ENCODE data around the gene ERCC4.

The ERCC4 gene

DNA sequence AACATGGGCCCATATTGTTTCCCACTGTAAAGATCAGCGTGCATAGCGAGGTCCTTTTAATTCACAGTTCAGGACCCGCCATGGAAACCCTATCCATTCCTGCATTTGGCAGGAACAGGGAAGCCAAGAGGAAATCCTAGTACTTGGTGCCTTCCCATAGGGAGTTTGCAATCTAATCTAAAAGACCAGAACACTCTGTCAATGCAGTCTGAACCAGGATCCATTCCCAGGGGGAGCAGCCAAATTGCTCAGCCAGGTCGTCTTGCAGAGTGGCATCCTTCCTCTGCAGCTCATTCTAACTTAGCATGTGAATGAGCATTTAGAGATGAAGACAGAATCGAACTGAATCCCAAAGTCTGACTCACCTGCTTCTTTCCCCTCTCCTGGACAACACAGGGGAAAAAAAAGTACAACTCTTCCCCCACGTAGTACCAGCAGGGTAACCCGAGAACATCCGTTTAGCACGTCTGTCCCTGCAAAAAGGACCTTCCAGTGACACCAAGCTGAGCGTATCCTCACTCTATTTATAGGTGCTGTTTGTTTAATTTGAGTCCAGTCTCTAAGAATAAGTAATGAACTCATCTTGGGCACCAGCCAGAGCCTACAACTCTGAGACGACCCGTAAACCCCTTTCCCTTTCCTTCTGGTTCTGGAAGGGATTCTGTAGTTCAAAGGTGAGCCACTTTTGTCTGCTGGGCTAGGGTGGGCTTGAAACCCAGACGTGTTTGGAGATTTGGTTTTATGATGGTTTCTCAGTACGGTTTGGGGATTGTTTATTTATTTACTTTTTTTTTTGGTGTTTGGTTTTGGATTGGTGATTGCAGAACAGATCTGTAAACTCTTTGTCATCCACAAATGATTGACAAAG is 74.5 kb downstream of the ERCC4 start:
- no peaks in the 10 kb centered on the region for H3K27me3 ChIP-seq (ENCODE audit: insufficient read depth, low read length)

GRCh38 chr16:13995194-13995593 is 75.2 kb downstream of the ERCC4 start:
- Histone ChIP-seq H3K4me3 (ENCODE audit: low read length) (no peak overlapping the region), H3K9me3 (ENCODE audit: insufficient read depth, low read depth, low read length) (no peaks in the 10 kb centered on the region), H3K27ac (ENCODE audit: low read depth, low read length) (no peak overlapping the region), H3K27me3 (ENCODE audit: insufficient read depth, low read length) (no peaks in the 10 kb centered on the region), H3K9ac (ENCODE audit: low read depth, low read length) (no peak overlapping the region), H3K4me1 (ENCODE audit: insufficient read depth, low read length) (peaks cover 6% of the 10 kb centered on the region), H3K36me3 (ENCODE audit: insufficient read depth, low read length) (no peaks in the 10 kb centered on the region)
- WGBS = 100% methylated on average over 1 of the region's 1 CpG

More for the DNA sequence above, 74.5 kb downstream of the ERCC4 start:
- Histone ChIP-seq H3K36me3 (ENCODE audit: insufficient read depth, low read length) (no peaks in the 10 kb centered on the region), H3K27ac (ENCODE audit: low read depth, low read length) (no peak overlapping the region), H3K4me1 (ENCODE audit: insufficient read depth, low read length) (peaks cover 6% of the 10 kb centered on the region; the same call in 1 of the 2 replicates), H3K9ac (ENCODE audit: low read depth, low read length) (no peak overlapping the region), H3K4me3 (ENCODE audit: low read length) (no peak overlapping the region), H3K9me3 (ENCODE audit: insufficient read depth, low read depth, low read length) (no peaks in the 10 kb centered on the region)
- 62% methylated on average over 14 of the region's 14 CpGs for WGBS

- no peaks in the 10 kb centered on the region for H3K9me3 ChIP-seq (ENCODE audit: insufficient read depth, low read depth, low read length)
- H3K27me3 ChIP-seq (ENCODE audit: insufficient read depth, low read length) = no peaks in the 10 kb centered on the region
- H3K27ac ChIP-seq (ENCODE audit: low read depth, low read length) = no peak overlapping the region
- no peak overlapping the region for H3K9ac ChIP-seq (ENCODE audit: low read depth, low read length)
- H3K4me3 ChIP-seq (ENCODE audit: low read length) = no peak overlapping the region
- H3K36me3 ChIP-seq (ENCODE audit: insufficient read depth, low read length) = no peaks in the 10 kb centered on the region
- WGBS = 92% methylated on average over 11 of the region's 11 CpGs
- H3K4me1 ChIP-seq (ENCODE audit: insufficient read depth, low read length) = peaks cover 6% of the 10 kb centered on the region
These were observed 76.9 kb downstream of the ERCC4 start for GRCh38 chr16:13996778-13997288.

DNA sequence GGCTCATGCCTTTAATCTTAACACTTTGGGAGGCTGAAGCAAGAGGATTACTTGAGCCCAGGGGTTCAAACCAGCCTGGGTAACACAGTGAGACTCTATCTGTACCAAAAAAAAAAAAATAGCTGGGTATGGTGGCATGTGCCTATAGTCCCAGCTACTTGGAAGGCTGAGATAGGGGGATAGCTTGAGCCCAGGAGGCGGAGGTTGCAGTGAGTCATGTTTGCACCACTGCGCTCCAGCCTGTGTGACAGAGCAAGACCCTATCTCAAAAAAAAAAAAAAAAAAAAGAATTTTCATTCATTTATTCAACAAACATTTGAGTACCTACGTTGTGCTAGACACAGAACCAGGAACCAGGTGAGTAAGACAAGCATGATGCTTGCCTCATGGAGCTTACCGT is 77.6 kb downstream of the ERCC4 start:
- Histone ChIP-seq H3K4me3 (ENCODE audit: low read length) (no peak overlapping the region), H3K27me3 (ENCODE audit: insufficient read depth, low read length) (no peaks in the 10 kb centered on the region), H3K9ac (ENCODE audit: low read depth, low read length) (no peak overlapping the region), H3K4me1 (ENCODE audit: insufficient read depth, low read length) (peaks cover 10% of the 10 kb centered on the region), H3K36me3 (ENCODE audit: insufficient read depth, low read length) (no peaks in the 10 kb centered on the region), H3K27ac (ENCODE audit: low read depth, low read length) (no peak overlapping the region), H3K9me3 (ENCODE audit: insufficient read depth, low read depth, low read length) (no peaks in the 10 kb centered on the region)
- WGBS = 86% methylated on average over 4 of the region's 4 CpGs

DNA sequence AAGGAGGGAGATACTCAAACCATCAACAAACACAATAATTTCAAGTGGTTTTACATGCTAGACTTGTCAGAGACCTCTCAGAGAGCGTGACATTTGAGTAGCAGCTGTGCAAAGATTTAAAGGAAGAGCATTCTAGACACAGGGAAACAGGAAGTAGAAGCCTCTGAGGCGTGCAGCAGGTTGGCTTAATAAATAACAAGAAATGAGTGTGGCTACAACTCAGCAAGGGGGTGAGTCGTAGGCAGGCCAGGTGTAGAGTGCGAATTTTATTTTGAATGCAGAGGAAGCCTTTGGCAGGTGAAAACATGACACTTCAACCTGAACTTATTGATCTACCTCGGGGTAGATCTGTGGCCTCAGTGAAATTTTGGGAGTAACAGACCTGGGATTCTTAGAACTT is 78.0 kb downstream of the ERCC4 start:
- Histone ChIP-seq H3K27me3 (ENCODE audit: insufficient read depth, low read length) (no peaks in the 10 kb centered on the region), H3K9me3 (ENCODE audit: insufficient read depth, low read depth, low read length) (no peaks in the 10 kb centered on the region), H3K4me3 (ENCODE audit: low read length) (no peak overlapping the region), H3K36me3 (ENCODE audit: insufficient read depth, low read length) (no peaks in the 10 kb centered on the region), H3K27ac (ENCODE audit: low read depth, low read length) (no peak overlapping the region), H3K4me1 (ENCODE audit: insufficient read depth, low read length) (peaks cover 14% of the 10 kb centered on the region), H3K9ac (ENCODE audit: low read depth, low read length) (no peak overlapping the region)
- WGBS = 89% methylated on average over 5 of the region's 5 CpGs

- no peaks in the 10 kb centered on the region for H3K9me3 ChIP-seq (ENCODE audit: insufficient read depth, low read depth, low read length)
- H3K27ac ChIP-seq (ENCODE audit: low read depth, low read length) = no peak overlapping the region
- H3K27me3 ChIP-seq (ENCODE audit: insufficient read depth, low read length) = no peaks in the 10 kb centered on the region
- no peaks in the 10 kb centered on the region for H3K36me3 ChIP-seq (ENCODE audit: insufficient read depth, low read length)
- 89% methylated on average over 10 of the region's 10 CpGs for WGBS
- no peak overlapping the region for H3K4me3 ChIP-seq (ENCODE audit: low read length)
- peaks cover 15% of the 10 kb centered on the region for H3K4me1 ChIP-seq (ENCODE audit: insufficient read depth, low read length)
- no peak overlapping the region for H3K9ac ChIP-seq (ENCODE audit: low read depth, low read length)
These were observed 79.3 kb downstream of the ERCC4 start for GRCh38 chr16:13999071-13999894.

- no peaks in the 10 kb centered on the region for H3K9me3 ChIP-seq (ENCODE audit: insufficient read depth, low read depth, low read length)
- 83% methylated on average over 12 of the region's 12 CpGs for WGBS
- H3K9ac ChIP-seq (ENCODE audit: low read depth, low read length) = no peak overlapping the region
- no peaks in the 10 kb centered on the region for H3K27me3 ChIP-seq (ENCODE audit: insufficient read depth, low read length)
- H3K36me3 ChIP-seq (ENCODE audit: insufficient read depth, low read length) = no peaks in the 10 kb centered on the region
- no peak overlapping the region for H3K4me3 ChIP-seq (ENCODE audit: low read length)
- peaks cover 11% of the 10 kb centered on the region for H3K4me1 ChIP-seq (ENCODE audit: insufficient read depth, low read length)
- no peak overlapping the region for H3K27ac ChIP-seq (ENCODE audit: low read depth, low read length)
These were observed 80.0 kb downstream of the ERCC4 start for GRCh38 chr16:13999895-14000425.

- H3K4me3 ChIP-seq (ENCODE audit: low read length) = no peak overlapping the region
- no peaks in the 10 kb centered on the region for H3K36me3 ChIP-seq (ENCODE audit: insufficient read depth, low read length)
- H3K27me3 ChIP-seq (ENCODE audit: insufficient read depth, low read length) = no peaks in the 10 kb centered on the region
- no peak overlapping the region for H3K9ac ChIP-seq (ENCODE audit: low read depth, low read length)
- 96% methylated on average over 10 of the region's 10 CpGs for WGBS
- no peak overlapping the region for H3K27ac ChIP-seq (ENCODE audit: low read depth, low read length)
- peaks cover 11% of the 10 kb centered on the region for H3K4me1 ChIP-seq (ENCODE audit: insufficient read depth, low read length)
- H3K9me3 ChIP-seq (ENCODE audit: insufficient read depth, low read depth, low read length) = no peaks in the 10 kb centered on the region
These were observed 81.6 kb downstream of the ERCC4 start for GRCh38 chr16:14001521-14001920.

All from HUES64 (cell line).